Right lobe of liver (tissue), 4 donors: ENCODE results near the gene FRMD4B.
"Not testable (repeated sequence)": the region's sequence is repeated elsewhere in the genome, so short reads cannot be mapped to it uniquely, and the experiment has no call there.

Experiments used
- CTCF ChIP-seq, 4 donors: fragments of 200-600 bp in 3 of 4; fragments of 450-650 bp in 1 of 4; IDR thresholded peaks; one replicate each; pipeline versions ENCODE4 v1.5.1 to v1.8.0; 2016 to 2022; ENCODE audit warnings: antibody characterized with exemption in 4 of 4, mild to moderate bottlenecking in 2 of 4
- POLR2A ChIP-seq: fragments of 450-650 bp; IDR thresholded peaks from one replicate; pipeline ENCODE4 v1.6.1; 2017; ENCODE audit warnings: antibody characterized with exemption, mild to moderate bottlenecking
- donor health status: DM: no; HTN: no; CAD: no.
- donor health status: DM: no; HTN: no; CAD: no.
- donor health status: DM: no; HTN: yes; CAD: no.

GRCh38 chr3:69260843-69261405 lies 125.0 kb downstream of the FRMD4B start:
- TF ChIP-seq CTCF (IDR thresholded peaks at IDR 0.05); POLR2A: not testable (repeated sequence)
